Fibroblast of skin of left quadriceps (primary cell): Measurements from ENCODE around the gene XKR3.
"Not testable (repeated sequence)": the region's sequence is repeated elsewhere in the genome, so short reads cannot be mapped to it uniquely, and the experiment has no call there.

Experiments
- DNase-seq, 2 experiments: peaks; one replicate each; pipeline ENCODE4 v3.0.0-alpha.2; 2013; ENCODE audit warnings: low read depth in 2 of 2

Gene XKR3

GRCh38 chr22:16747266-16748159, 77.7 kb downstream of the XKR3 start:
- DNase-seq = not testable (repeated sequence)

DNA sequence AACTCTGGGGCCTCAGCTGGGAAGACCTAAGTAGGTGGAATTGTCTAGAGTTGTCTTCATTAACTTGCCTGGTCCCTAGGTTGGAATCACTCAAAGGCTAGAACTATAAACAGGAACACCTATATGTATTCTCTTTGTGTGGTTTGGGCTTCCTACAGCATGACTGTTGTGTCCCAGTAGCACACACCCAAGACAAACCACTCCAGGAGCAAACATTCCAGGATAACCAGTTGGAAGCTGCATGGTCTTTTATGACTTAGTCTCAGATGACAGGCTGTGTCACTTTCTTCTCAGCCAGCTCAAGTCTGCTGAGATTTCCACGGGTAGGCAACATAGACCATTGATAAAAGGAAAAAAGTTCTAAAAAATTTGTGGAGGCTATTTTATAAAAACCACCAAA, 90.9 kb downstream of the XKR3 start:
- not testable (repeated sequence) for DNase-seq
